ENCODE measurements around the gene PLAU. TPM values are rescaled to one million over a fixed set of nuclear protein-coding genes. Genes with fewer than 3 reads are reported as not detected.

PLAU gene
- total RNA-seq, 1 experiment from 2014 or later: 8.3 TPM

GRCh38 chr10:73873142-73873837 is 37.6 kb upstream of the PLAU start:
- POLR2A ChIA-PET (ENCODE audit: low non-redundant PET): no interaction called here

GRCh38 chr10:73873838-73874215 is 37.1 kb upstream of the PLAU start:
- DNase-seq (ENCODE audit: low spot score): peak; percentile 19
- intact Hi-C loops (cut with micrococcal nuclease; ENCODE audit: unreplicated experiment): no loop called here
- POLR2A ChIA-PET (ENCODE audit: low non-redundant PET): interaction anchor here (0.6 kb wide), 1 partner anchor 185 kb away, joined by 4 read pairs; no protein-coding TSS in a partner anchor
- no peaks in the 10 kb centered on the region for H3K9me3 ChIP-seq (ENCODE audit: low read depth, low read length, poor library complexity, severe bottlenecking)
- BruUV-seq (replicated peaks): no TSS peak
- H3K27ac ChIP-seq (ENCODE audit: low read depth, low read length, poor library complexity, severe bottlenecking): no peak overlapping the region
- peaks cover 7% of the 10 kb centered on the region for H3K36me3 ChIP-seq (ENCODE audit: insufficient read depth, low read length, poor library complexity, severe bottlenecking)
- no peak for TF ChIP-seq CTCF (conservative IDR thresholded peaks at IDR 0.05; ENCODE audit: low read depth, low read length)
- no peak for TF ChIP-seq EZH2 (IDR thresholded peaks at IDR 0.05; ENCODE audit: borderline replicate concordance, low read depth, low read length, poor library complexity, severe bottlenecking)
- H3K27me3 ChIP-seq (replicated peaks; ENCODE audit: insufficient read depth, low read depth, low read length, poor library complexity): no peaks in the 10 kb centered on the region
- H3K4me3 ChIP-seq (ENCODE audit: low read depth, low read length, poor library complexity, severe bottlenecking): peak overlapping the region; percentile 71
- CTCF ChIA-PET: interaction anchor here (0.6 to 1.0 kb wide), 2 partner anchors 208 to 729 kb away, joined by 3 to 4 read pairs; no protein-coding TSS in a partner anchor
- peaks cover 7% of the 10 kb centered on the region for H3K4me1 ChIP-seq (ENCODE audit: insufficient read depth, low read length, poor library complexity, severe bottlenecking)

More at GRCh38 chr10:73873142-73873837, 37.6 kb upstream of the PLAU start:
- DNase-seq (ENCODE audit: low spot score): no peak
- Histone ChIP-seq H3K4me3 (ENCODE audit: low read depth, low read length, poor library complexity, severe bottlenecking) (peak overlapping the region; percentile 71), H3K36me3 (ENCODE audit: insufficient read depth, low read length, poor library complexity, severe bottlenecking) (peaks cover 7% of the 10 kb centered on the region), H3K27ac (ENCODE audit: low read depth, low read length, poor library complexity, severe bottlenecking) (no peak overlapping the region), H3K9me3 (ENCODE audit: low read depth, low read length, poor library complexity, severe bottlenecking) (no peaks in the 10 kb centered on the region), H3K27me3 (replicated peaks; ENCODE audit: insufficient read depth, low read depth, low read length, poor library complexity) (no peaks in the 10 kb centered on the region), H3K4me1 (ENCODE audit: insufficient read depth, low read length, poor library complexity, severe bottlenecking) (peaks cover 7% of the 10 kb centered on the region)
- TSS peak; percentile 28 for BruUV-seq (replicated peaks)
- intact Hi-C loops (cut with micrococcal nuclease; ENCODE audit: unreplicated experiment): no loop called here
- CTCF ChIA-PET: interaction anchor here (0.6 to 1.0 kb wide), 3 partner anchors 95 to 730 kb away, joined by 3 to 4 read pairs (median 3); no protein-coding TSS in a partner anchor
- TF ChIP-seq CTCF (conservative IDR thresholded peaks at IDR 0.05; ENCODE audit: low read depth, low read length): no peak
- no peak for TF ChIP-seq EZH2 (IDR thresholded peaks at IDR 0.05; ENCODE audit: borderline replicate concordance, low read depth, low read length, poor library complexity, severe bottlenecking)

- no peak for TF ChIP-seq CTCF (conservative IDR thresholded peaks at IDR 0.05; ENCODE audit: low read depth, low read length)
- ChIA-PET POLR2A (ENCODE audit: low non-redundant PET) (interaction anchor here (0.6 kb wide), 1 partner anchor 184 kb away, joined by 4 read pairs; no protein-coding TSS in a partner anchor), CTCF (interaction anchor here (1.0 kb wide), 1 partner anchor 207 kb away, joined by 3 read pairs; no protein-coding TSS in a partner anchor)
- Histone ChIP-seq H3K27ac (ENCODE audit: low read depth, low read length, poor library complexity, severe bottlenecking) (peak within 1 kb of the TSS; percentile 12), H3K9me3 (ENCODE audit: low read depth, low read length, poor library complexity, severe bottlenecking) (no peaks in the 10 kb centered on the region), H3K4me1 (ENCODE audit: insufficient read depth, low read length, poor library complexity, severe bottlenecking) (peaks cover 7% of the 10 kb centered on the region), H3K4me3 (ENCODE audit: low read depth, low read length, poor library complexity, severe bottlenecking) (peak within 1 kb of the TSS; percentile 71), H3K36me3 (ENCODE audit: insufficient read depth, low read length, poor library complexity, severe bottlenecking) (peaks cover 7% of the 10 kb centered on the region), H3K27me3 (replicated peaks; ENCODE audit: insufficient read depth, low read depth, low read length, poor library complexity) (no peaks in the 10 kb centered on the region)
- DNase-seq (ENCODE audit: low spot score): peak; percentile 91
- intact Hi-C loops (cut with micrococcal nuclease; ENCODE audit: unreplicated experiment): no loop called here
- BruUV-seq (replicated peaks): no TSS peak
Measured at GRCh38 chr10:73874267-73875138, 36.4 kb upstream of the PLAU start, which contains the start of gene CAMK2G. Gene CAMK2G (minus strand): TSS chr10:73874555. CDS start chr10:73874461, 94 bp downstream.

Measured in A673 (cell line).